Epithelial cell of esophagus (primary cell): ENCODE measurements around the gene KRTAP4-9.
"Not testable (repeated sequence)": the region's sequence is repeated elsewhere in the genome, so short reads cannot be mapped to it uniquely, and the experiment has no call there.

Experiments used
- DNase-seq: peaks from one replicate; pipeline ENCODE4 v3.0.0; 2010; ENCODE audit warnings: low read depth
- H3K4me3 ChIP-seq: 2 replicates; pipeline ENCODE4 v1.5.1; 2011; ENCODE audit warnings: mild to moderate bottlenecking, low read length, control low read depth
- TF ChIP-seq, protein P1 (sequence below): IDR thresholded peaks from 2 replicates; pipeline ENCODE4 v1.5.1; 2011; ENCODE audit warnings: low read depth, mild to moderate bottlenecking, low read length, control low read depth, inconsistent platforms; ENCODE audit not compliant: insufficient read depth; ENCODE audit errors: missing control alignments

The KRTAP4-9 gene

DNA sequence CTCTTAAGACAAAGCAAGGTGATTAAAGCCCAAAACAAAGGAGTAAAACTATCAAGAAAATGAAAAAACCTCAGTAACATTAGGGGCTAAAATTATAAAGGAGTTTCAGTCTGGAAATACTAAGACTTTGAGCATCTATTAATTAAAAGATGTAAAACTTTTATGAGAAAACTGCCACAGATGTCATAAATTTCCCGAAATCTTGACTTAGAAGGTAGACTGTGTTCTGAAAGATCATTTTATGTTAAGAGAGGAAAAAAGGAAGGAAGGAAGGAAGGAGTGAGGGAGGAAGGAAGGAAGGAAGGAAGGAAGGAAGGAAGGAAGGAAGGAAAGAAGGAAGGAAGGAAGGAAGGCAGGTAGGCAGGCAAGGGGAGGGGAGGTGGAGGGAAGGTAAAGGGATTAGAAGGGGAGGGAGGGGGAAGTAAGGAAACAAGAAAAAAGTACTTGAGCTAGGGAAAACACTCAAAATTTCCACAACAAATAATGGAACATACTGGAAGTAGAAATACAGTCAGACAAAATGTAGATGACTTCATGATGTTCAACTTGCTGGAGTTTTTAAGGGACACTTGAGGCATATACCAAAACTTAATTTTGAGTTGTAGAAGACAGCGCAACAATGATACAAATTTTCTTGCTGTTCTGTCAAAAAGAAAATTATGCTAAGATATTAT, 42.5 kb downstream of the KRTAP4-9 start:
- TF ChIP-seq, protein P1, sequence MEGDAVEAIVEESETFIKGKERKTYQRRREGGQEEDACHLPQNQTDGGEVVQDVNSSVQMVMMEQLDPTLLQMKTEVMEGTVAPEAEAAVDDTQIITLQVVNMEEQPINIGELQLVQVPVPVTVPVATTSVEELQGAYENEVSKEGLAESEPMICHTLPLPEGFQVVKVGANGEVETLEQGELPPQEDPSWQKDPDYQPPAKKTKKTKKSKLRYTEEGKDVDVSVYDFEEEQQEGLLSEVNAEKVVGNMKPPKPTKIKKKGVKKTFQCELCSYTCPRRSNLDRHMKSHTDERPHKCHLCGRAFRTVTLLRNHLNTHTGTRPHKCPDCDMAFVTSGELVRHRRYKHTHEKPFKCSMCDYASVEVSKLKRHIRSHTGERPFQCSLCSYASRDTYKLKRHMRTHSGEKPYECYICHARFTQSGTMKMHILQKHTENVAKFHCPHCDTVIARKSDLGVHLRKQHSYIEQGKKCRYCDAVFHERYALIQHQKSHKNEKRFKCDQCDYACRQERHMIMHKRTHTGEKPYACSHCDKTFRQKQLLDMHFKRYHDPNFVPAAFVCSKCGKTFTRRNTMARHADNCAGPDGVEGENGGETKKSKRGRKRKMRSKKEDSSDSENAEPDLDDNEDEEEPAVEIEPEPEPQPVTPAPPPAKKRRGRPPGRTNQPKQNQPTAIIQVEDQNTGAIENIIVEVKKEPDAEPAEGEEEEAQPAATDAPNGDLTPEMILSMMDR: no peak
- no peak for DNase-seq

DNA sequence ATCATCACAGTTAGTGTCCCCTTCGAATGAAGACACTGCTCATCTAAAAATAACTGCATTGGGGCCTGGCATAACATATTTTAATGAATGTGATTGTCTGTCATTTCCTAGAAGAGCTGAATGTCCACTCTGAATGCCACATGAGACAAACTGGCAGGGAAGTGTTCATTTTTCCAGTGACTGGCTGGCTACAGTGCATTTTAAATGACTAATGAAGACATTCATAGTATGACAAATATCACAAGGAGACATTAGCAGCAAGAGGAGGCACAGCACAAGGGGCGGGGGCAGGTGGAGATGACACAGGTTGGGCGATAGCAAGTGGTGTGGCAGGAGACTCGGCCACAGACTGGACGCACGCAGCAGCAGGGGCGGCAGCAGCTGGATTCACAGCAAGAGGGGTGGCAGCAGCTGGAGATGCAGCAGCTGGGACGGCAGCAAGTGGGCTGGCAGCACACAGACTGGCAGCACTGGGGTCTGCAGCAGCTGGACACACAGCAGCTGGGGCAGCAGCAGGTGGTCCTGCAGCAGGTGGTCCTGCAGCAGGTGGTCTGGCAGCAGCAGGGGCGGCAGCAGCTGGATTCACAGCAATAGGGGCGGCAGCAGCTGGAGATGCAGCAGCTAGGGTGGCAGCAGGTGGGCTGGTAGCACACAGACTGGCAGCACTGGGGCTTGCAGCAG, 43.9 kb downstream of the KRTAP4-9 start:
- not testable (repeated sequence) for DNase-seq

More for the DNA sequence above, 42.5 kb downstream of the KRTAP4-9 start:
- H3K4me3 ChIP-seq: no peak overlapping the region

DNA sequence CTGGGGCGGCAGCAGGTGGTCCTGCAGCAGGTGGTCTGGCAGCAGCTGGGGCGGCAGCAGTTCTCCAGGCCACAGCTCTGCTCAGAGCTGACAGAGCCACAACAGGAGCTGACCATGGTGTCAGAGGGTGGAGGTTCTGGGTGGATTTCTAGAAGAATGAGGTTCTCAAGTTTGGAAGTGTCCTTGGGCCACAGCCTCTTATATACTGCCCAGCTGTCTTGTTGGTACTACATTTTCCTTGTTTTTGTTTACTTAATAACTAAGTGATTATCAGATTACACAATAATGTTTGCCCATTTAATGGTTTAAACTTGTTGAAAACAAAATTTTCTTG, 44.4 kb downstream of the KRTAP4-9 start, which contains the start of gene KRTAP4-5:
TSS of gene KRTAP4-5 (minus strand) at position 174 of the 334 bp plus-strand sequence. CDS start at position 116, 58 bp downstream.
- no peak for DNase-seq
- H3K4me3 ChIP-seq: no peak within 1 kb of the TSS
- TF ChIP-seq, protein P1: no peak

More for the DNA sequence above, 43.9 kb downstream of the KRTAP4-9 start:
- not testable (repeated sequence) for H3K4me3 ChIP-seq

DNA sequence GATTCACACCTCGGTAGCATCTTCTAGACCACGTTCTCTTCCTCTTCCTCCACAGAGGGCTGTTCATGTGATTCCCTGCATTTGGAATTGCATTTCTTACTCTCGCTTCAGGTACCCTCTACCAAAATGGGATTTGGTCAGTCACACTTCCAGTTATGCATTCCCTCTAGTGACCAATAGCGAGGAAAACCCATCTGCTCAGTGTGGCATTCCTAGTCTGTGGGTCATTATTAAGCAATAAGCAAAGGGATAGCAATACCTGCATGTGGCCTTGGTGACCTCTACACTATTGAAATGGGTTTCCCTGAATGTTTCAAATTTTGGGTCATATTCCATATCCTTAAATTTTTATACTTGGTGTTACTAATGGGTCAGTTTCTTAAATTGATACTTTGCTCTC, 44.8 kb downstream of the KRTAP4-9 start:
- H3K4me3 ChIP-seq: no peak overlapping the region
- TF ChIP-seq, protein P1: no peak
- no peak for DNase-seq

DNA sequence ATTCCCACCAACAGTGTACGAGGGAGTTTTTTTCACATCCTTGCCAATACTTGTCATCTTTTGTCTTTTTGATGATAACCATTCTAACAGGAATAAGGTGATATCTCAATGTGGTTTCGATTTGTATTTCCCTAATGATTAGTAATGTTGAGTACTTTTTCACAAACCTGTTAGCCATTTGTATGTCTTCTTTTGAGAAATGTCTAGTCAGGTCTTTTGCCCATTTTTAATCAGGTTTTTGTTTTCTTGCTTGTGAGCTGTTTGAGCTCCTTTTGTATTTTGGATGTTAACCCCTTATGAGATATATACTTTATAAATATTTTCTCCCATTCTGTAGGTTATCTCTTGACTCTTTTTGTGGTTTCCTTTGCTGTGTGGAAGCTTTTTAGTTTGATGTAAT, 46.3 kb downstream of the KRTAP4-9 start:
- H3K4me3 ChIP-seq: no peak overlapping the region
- TF ChIP-seq, protein P1: no peak
- DNase-seq: no peak

DNA sequence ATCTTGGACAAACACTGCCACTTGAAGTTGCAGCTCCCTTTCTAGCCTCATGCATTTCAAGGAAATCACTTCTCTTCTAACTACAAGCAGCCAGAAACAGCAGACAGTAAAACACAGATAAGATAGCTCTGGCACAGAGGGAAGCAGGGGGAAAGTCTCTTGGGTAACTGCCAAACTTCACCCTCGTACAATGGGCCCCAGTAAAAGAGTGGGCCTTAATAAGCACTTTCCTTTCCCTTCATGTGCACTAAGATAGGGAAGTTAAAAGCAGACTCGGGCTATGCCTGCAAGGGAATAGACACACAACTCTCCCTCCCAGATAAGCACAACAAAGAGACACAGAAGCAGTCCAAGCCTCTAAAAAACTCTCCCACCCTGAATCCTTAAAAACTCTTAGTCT, 48.7 kb downstream of the KRTAP4-9 start:
- no peak for DNase-seq
- TF ChIP-seq, protein P1: no peak
- H3K4me3 ChIP-seq: no peak overlapping the region
